HepG2 (cell line): ENCODE measurements around the gene MAP3K3. TPM values are rescaled to one million over a fixed set of nuclear protein-coding genes. Genes with fewer than 3 reads are reported as not detected.

Source experiments
- AHR ChIP-seq: IDR thresholded peaks from 2 replicates; pipeline ENCODE4 v1.6.1; 2018; ENCODE audit warnings: missing genetic modification reagents, missing compliant biosample characterization
- ARID2 ChIP-seq: sonication (generic); formaldehyde crosslinking; IDR thresholded peaks from 2 replicates; pipeline ENCODE4 v1.8.1; 2022; ENCODE audit warnings: mild to moderate bottlenecking, missing genetic modification reagents, borderline replicate concordance
- CREM ChIP-seq, 2 experiments: sonication (generic) in 1 of 2; formaldehyde crosslinking in 1 of 2; IDR thresholded peaks; 2 replicates each; pipeline versions ENCODE4 v1.4.0 to v1.6.1; 2016 to 2020; ENCODE audit warnings: antibody characterized with exemption in 1 of 2, mild to moderate bottlenecking in 1 of 2, missing genetic modification reagents in 1 of 2
- HMG20A ChIP-seq: IDR thresholded peaks from 2 replicates; pipeline ENCODE4 v1.6.1; 2016; ENCODE audit warnings: borderline replicate concordance
- MTA1 ChIP-seq: sonication (generic); formaldehyde crosslinking; IDR thresholded peaks from 2 replicates; pipeline ENCODE4 v1.4.0; 2020; ENCODE audit warnings: missing genetic modification reagents, mild to moderate bottlenecking, borderline replicate concordance
- MYNN ChIP-seq: sonication (generic); formaldehyde crosslinking; IDR thresholded peaks from 2 replicates; pipeline ENCODE4 v1.4.0; 2020; ENCODE audit warnings: mild to moderate bottlenecking, low read depth, missing genetic modification reagents
- PHF8 ChIP-seq: sonication (generic); formaldehyde crosslinking; IDR thresholded peaks from 2 replicates; pipeline ENCODE4 v1.5.0; 2020; ENCODE audit warnings: missing genetic modification reagents
- POGZ ChIP-seq: sonication (generic); formaldehyde crosslinking; IDR thresholded peaks from 2 replicates; pipeline ENCODE4 v1.4.0; 2020; ENCODE audit warnings: mild to moderate bottlenecking, missing genetic modification reagents
- RCOR2 ChIP-seq: IDR thresholded peaks from 2 replicates; pipeline ENCODE4 v1.6.1; 2016; ENCODE audit warnings: missing biosample characterization, missing genetic modification reagents
- RELA ChIP-seq: sonication (generic); formaldehyde crosslinking; IDR thresholded peaks from 2 replicates; pipeline ENCODE4 v1.4.0; 2020; ENCODE audit warnings: missing genetic modification reagents
- RFX5 ChIP-seq: IDR thresholded peaks from 2 replicates; pipeline ENCODE4 v1.6.1; 2011; ENCODE audit warnings: low read depth, low read length, improper control_type of control experiment
- RORA ChIP-seq: sonication (generic); formaldehyde crosslinking; IDR thresholded peaks from 2 replicates; pipeline ENCODE4 v1.5.0; 2020; ENCODE audit warnings: mild to moderate bottlenecking, missing genetic modification reagents, moderate library complexity
- SIX4 ChIP-seq: sonication (generic); formaldehyde crosslinking; IDR thresholded peaks from 2 replicates; pipeline ENCODE4 v1.4.0; 2020; ENCODE audit warnings: missing genetic modification reagents
- TEAD3 ChIP-seq: optimal IDR thresholded peaks from 2 replicates; pipeline ENCODE3; 2016; ENCODE audit warnings: borderline replicate concordance
- ZFP36L2 ChIP-seq: sonication (generic); formaldehyde crosslinking; IDR thresholded peaks from 2 replicates; pipeline ENCODE4 v1.4.0; 2020; ENCODE audit warnings: missing genetic modification reagents
- ZFP82 ChIP-seq: sonication (generic); formaldehyde crosslinking; IDR thresholded peaks from 2 replicates; pipeline ENCODE4 v1.5.1; 2020; ENCODE audit warnings: mild to moderate bottlenecking, missing genetic modification reagents, borderline replicate concordance
- ZIK1 ChIP-seq: sonication (generic); formaldehyde crosslinking; IDR thresholded peaks from 2 replicates; pipeline ENCODE4 v1.5.0; 2020; ENCODE audit warnings: mild to moderate bottlenecking, low read depth, missing genetic modification reagents, borderline replicate concordance
- ZNF354B ChIP-seq: sonication (generic); formaldehyde crosslinking; IDR thresholded peaks from 2 replicates; pipeline ENCODE4 v1.8.0; 2022; ENCODE audit warnings: mild to moderate bottlenecking, missing genetic modification reagents
- polyA plus RNA-seq, 8 experiments: library from polyadenylated mRNA; depleted of rRNA in 3 of 8; stranded (reverse) in 7 of 8; unstranded in 1 of 8; fragments of >200 nt; fragmentation: Illumina TruSeq in 4 of 8; extraction: Trizol in 4 of 8; gene quantifications; 2 replicates each; pipeline versions ENCODE4 v1.2.1 to v1.2.3, GENCODE V29; 2011 to 2016; ENCODE audit warnings: low read depth in 4 of 8, missing spikeins in 1 of 8, mixed read lengths in 1 of 8; ENCODE audit not compliant: insufficient read depth in 1 of 8
- total RNA-seq, 5 experiments: library from RNA; depleted of rRNA; stranded (reverse); fragments of >200 nt; fragmentation: Illumina TruSeq; extraction: Trizol; gene quantifications; 2 replicates each; pipeline ENCODE4 v1.2.3, GENCODE V29; 2016; ENCODE audit warnings: low read depth in 1 of 5
- TF ChIP-seq, protein P1 (sequence below): IDR thresholded peaks from 2 replicates; pipeline ENCODE4 v1.4.0; 2020; ENCODE audit warnings: mild to moderate bottlenecking, missing genetic modification reagents
- TF ChIP-seq, protein P2 (sequence below): sonication (generic); formaldehyde crosslinking; IDR thresholded peaks from 2 replicates; pipeline ENCODE4 v1.4.0; 2020; ENCODE audit warnings: missing genetic modification reagents
- TF ChIP-seq, protein P3 (sequence below): IDR thresholded peaks from 2 replicates; pipeline ENCODE4 v1.6.1; 2016; ENCODE audit warnings: missing compliant biosample characterization, missing genetic modification reagents, borderline replicate concordance
- TF ChIP-seq, protein P4 (sequence below): IDR thresholded peaks from 2 replicates; pipeline ENCODE4 v1.6.1; 2016; ENCODE audit warnings: missing biosample characterization, missing genetic modification reagents, low read depth

The MAP3K3 gene
- total and polyA plus RNA-seq, 2 of the 13 experiments (the other 11 are each of a cell fraction or from before 2014, with no cell fraction given) = 17.7 to 21.8 TPM

DNA sequence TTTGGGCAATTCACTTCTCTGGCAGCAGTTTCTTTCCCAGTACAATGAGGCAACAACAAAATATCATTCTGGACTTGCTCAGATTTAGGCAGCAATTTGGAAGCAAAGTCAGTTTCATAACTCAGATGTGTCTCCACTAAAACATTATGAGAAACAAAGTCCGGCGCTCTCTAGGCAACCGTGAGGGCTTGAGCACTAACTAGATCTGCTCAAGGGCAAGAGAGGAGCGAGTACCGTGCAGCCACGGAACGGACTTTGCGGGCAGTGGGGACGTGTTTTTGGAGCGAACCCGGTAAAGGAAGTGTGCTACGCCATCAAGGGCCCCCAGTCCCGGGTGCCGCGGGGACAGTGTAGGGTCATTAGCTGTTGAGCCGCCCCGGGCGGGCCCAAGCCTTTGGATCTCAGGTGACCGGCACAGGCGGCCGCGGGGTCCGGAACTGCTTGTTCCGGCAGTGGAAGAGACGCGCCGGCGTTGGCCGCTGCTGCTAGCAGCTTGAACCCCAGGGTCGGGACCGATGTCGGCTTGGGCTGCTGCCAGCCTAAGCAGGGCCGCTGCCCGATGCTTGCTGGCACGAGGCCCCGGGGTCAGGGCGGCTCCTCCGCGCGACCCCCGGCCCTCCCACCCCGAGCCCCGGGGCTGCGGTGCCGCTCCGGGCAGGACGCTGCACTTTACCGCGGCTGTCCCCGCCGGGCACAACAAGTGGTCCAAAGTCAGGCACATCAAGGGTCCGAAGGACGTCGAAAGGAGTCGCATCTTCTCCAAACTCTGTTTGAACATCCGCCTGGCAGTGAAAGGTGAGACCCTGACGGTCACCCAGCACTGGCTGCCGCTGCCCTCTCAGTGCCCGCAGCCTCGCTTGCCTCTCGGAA lies 21.4 kb upstream of the MAP3K3 start, which contains the start of gene TACO1 (continued):
- TF ChIP-seq POGZ (CRISPR knock-in tag) = peak; percentile 99
- TF ChIP-seq, protein P1, sequence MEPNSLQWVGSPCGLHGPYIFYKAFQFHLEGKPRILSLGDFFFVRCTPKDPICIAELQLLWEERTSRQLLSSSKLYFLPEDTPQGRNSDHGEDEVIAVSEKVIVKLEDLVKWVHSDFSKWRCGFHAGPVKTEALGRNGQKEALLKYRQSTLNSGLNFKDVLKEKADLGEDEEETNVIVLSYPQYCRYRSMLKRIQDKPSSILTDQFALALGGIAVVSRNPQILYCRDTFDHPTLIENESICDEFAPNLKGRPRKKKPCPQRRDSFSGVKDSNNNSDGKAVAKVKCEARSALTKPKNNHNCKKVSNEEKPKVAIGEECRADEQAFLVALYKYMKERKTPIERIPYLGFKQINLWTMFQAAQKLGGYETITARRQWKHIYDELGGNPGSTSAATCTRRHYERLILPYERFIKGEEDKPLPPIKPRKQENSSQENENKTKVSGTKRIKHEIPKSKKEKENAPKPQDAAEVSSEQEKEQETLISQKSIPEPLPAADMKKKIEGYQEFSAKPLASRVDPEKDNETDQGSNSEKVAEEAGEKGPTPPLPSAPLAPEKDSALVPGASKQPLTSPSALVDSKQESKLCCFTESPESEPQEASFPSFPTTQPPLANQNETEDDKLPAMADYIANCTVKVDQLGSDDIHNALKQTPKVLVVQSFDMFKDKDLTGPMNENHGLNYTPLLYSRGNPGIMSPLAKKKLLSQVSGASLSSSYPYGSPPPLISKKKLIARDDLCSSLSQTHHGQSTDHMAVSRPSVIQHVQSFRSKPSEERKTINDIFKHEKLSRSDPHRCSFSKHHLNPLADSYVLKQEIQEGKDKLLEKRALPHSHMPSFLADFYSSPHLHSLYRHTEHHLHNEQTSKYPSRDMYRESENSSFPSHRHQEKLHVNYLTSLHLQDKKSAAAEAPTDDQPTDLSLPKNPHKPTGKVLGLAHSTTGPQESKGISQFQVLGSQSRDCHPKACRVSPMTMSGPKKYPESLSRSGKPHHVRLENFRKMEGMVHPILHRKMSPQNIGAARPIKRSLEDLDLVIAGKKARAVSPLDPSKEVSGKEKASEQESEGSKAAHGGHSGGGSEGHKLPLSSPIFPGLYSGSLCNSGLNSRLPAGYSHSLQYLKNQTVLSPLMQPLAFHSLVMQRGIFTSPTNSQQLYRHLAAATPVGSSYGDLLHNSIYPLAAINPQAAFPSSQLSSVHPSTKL (CRISPR knock-in tag) = peak; percentile 88
- no peak for TF ChIP-seq ZFP82 (CRISPR knock-in tag)
- peak; percentile 99 for TF ChIP-seq AHR (CRISPR knock-in tag)
- TF ChIP-seq ARID2 (CRISPR knock-in tag) = no peak
- TF ChIP-seq, protein P2, sequence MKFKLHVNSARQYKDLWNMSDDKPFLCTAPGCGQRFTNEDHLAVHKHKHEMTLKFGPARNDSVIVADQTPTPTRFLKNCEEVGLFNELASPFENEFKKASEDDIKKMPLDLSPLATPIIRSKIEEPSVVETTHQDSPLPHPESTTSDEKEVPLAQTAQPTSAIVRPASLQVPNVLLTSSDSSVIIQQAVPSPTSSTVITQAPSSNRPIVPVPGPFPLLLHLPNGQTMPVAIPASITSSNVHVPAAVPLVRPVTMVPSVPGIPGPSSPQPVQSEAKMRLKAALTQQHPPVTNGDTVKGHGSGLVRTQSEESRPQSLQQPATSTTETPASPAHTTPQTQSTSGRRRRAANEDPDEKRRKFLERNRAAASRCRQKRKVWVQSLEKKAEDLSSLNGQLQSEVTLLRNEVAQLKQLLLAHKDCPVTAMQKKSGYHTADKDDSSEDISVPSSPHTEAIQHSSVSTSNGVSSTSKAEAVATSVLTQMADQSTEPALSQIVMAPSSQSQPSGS (CRISPR knock-in tag) = peak; percentile 94
- peak; percentile 87; the same call in 1 of the 2 replicates for TF ChIP-seq MTA1
- peak; percentile 95 for TF ChIP-seq ZFP36L2
- TF ChIP-seq CREM (IDR thresholded peaks at IDR 0.05) = peak; percentile 75
- 0 out of 2 replicates have a peak, but pooled peaks have one; percentile 18 for TF ChIP-seq CREM (CRISPR knock-in tag; IDR thresholded peaks at IDR 0.05)
- TF ChIP-seq PHF8 (CRISPR knock-in tag) = peak; percentile 98
- TF ChIP-seq, protein P3, sequence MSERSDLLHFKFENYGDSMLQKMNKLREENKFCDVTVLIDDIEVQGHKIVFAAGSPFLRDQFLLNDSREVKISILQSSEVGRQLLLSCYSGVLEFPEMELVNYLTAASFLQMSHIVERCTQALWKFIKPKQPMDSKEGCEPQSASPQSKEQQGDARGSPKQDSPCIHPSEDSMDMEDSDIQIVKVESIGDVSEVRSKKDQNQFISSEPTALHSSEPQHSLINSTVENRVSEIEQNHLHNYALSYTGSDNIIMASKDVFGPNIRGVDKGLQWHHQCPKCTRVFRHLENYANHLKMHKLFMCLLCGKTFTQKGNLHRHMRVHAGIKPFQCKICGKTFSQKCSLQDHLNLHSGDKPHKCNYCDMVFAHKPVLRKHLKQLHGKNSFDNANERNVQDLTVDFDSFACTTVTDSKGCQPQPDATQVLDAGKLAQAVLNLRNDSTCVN (CRISPR knock-in tag) = peak; percentile 94; the same call in 1 of the 2 replicates
- TF ChIP-seq ZNF354B (CRISPR knock-in tag) = no peak
- peak; percentile 64; the same call in 1 of the 2 replicates for TF ChIP-seq RCOR2 (CRISPR knock-in tag)
- TF ChIP-seq TEAD3 = peak; percentile 88
- TF ChIP-seq SIX4 (CRISPR knock-in tag) = peak; percentile 86
- TF ChIP-seq RFX5 = no peak
- TF ChIP-seq HMG20A (CRISPR knock-in tag) = peak; percentile 25; the same call in 1 of the 2 replicates
- peak; percentile 85 for TF ChIP-seq ZIK1 (CRISPR knock-in tag)
- peak; percentile 71; the same call in 1 of the 2 replicates for TF ChIP-seq RELA (CRISPR knock-in tag)
- TF ChIP-seq, protein P4, sequence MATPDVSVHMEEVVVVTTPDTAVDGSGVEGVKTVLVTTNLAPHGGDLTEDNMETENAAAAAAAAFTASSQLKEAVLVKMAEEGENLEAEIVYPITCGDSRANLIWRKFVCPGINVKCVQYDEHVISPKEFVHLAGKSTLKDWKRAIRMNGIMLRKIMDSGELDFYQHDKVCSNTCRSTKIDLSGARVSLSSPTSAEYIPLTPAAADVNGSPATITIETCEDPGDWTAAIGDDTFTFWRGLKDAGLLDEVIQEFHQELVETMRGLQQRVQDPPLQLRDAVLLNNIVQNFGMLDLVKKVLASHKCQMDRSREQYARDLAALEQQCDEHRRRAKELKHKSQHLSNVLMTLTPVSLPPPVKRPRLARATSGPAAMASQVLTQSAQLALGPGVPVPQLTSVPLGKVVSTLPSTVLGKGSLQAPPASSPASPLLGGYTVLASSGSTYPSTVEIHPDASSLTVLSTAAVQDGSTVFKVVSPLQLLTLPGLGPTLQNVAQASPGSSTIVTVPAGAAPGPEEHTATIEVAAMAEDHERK (CRISPR knock-in tag) = no peak
- TF ChIP-seq RORA (CRISPR knock-in tag) = peak; percentile 87; the same call in 1 of the 2 replicates
- peak; percentile 96 for TF ChIP-seq MYNN
